Esophagus muscularis mucosa (tissue), 4 donors: Measurements from ENCODE around the gene HNF1A. TPM values are rescaled to one million over a fixed set of nuclear protein-coding genes. Genes with fewer than 3 reads are reported as not detected.

Experiments used
- DNase-seq: peaks from one replicate; pipeline ENCODE4 v3.0.0-alpha.2; 2017; ENCODE audit errors: extremely low spot score
- H3K27ac ChIP-seq, 4 donors: fragments of 200-600 bp; sonication (generic); replicated peaks in 1 of 4; 1 replicate in 3 of 4; 2 replicates in 1 of 4; pipeline ENCODE4 v1.5.1; 2016 to 2019; ENCODE audit warnings: mild to moderate bottlenecking in 1 of 4
- H3K27me3 ChIP-seq, 4 donors: fragments of 200-600 bp; sonication (generic); one replicate each; pipeline versions ENCODE4 v1.5.1 to v1.6.0; 2016 to 2019
- H3K36me3 ChIP-seq, 4 donors: fragments of 200-600 bp; sonication (generic); one replicate each; pipeline ENCODE4 v1.5.1; 2016 to 2019
- H3K4me1 ChIP-seq, 4 donors: fragments of 200-600 bp; sonication (generic); one replicate each; pipeline ENCODE4 v1.5.1; 2016 to 2019
- H3K4me3 ChIP-seq, 4 donors: fragments of 200-600 bp; sonication (generic); 1 replicate in 2 of 4; 2 replicates in 2 of 4; pipeline ENCODE4 v1.5.1; 2016 to 2019; ENCODE audit warnings: mild to moderate bottlenecking in 4 of 4, moderate library complexity in 1 of 4
- H3K9me3 ChIP-seq, 4 donors: fragments of 200-600 bp; sonication (generic); 1 replicate in 3 of 4; 2 replicates in 1 of 4; pipeline ENCODE4 v1.5.1; 2016 to 2019
- EP300 ChIP-seq: sonication (generic); formaldehyde crosslinking; IDR thresholded peaks from one replicate; pipeline ENCODE4 v1.6.1; 2017; ENCODE audit warnings: antibody characterized with exemption
- POLR2A ChIP-seq: fragments of 450-650 bp; IDR thresholded peaks from one replicate; pipeline ENCODE4 v1.6.1; 2017; ENCODE audit warnings: antibody characterized with exemption, moderate library complexity, mild to moderate bottlenecking, low read depth
- POLR2AphosphoS5 ChIP-seq, 2 donors: sonication (generic); formaldehyde crosslinking; IDR thresholded peaks; one replicate each; pipeline ENCODE4 v1.6.1; 2017; ENCODE audit warnings: antibody characterized with exemption in 2 of 2
- WGBS: methylation state at CpG from one replicate; pipeline ENCODE4 v1.1.5; 2018; 5-methylcytosine and 5-hydroxymethylcytosine counted together
- intact Hi-C: fragments of 100-400 bp; cut with DNase I; formaldehyde crosslinking; loops from one replicate; pipeline ENCODE4 v1.15.1; 2023
- total RNA-seq, 4 donors: library from RNA; depleted of rRNA; stranded (reverse); fragments of >200 nt; gene quantifications; one replicate each; pipeline versions ENCODE4 v1.1.0 to v1.2.1, GENCODE V29; 2016
- TF ChIP-seq, protein P1 (sequence below), 3 experiments: fragments of 200-600 bp in 2 of 3; fragments of 450-650 bp in 1 of 3; sonication (generic) in 2 of 3; IDR thresholded peaks; one replicate each; pipeline ENCODE4 v1.5.1; 2017 to 2019; ENCODE audit warnings: antibody characterized with exemption in 3 of 3, mild to moderate bottlenecking in 2 of 3, moderate library complexity in 1 of 3

Gene HNF1A
- total RNA-seq, 4 donors from 2014 or later, result not detected

DNA sequence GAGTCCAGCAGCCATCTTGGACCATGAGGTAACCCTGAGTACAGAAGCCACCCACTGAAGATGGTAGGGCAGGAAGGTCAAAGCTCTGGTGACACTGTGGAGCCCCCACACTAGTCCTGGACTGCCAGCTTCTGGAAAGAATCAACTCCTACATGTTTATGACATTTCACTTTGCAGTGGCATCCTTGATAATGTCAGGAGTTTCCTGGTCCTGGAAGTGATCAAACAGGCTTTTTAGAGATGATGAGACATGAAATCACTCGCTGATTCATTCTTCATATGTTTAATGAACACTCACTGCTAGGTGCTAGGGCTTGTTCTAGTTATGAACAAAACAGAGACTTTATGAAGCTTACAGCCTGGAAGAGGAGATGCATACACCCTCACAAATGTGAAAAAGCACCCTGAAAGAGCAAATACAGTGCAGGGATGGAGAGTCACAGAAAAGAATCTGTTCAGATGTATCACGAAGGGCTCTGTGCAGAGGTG, 15.8 kb upstream of the HNF1A start:
- WGBS, result 80% methylated on average over 2 of the region's 2 CpGs

DNA sequence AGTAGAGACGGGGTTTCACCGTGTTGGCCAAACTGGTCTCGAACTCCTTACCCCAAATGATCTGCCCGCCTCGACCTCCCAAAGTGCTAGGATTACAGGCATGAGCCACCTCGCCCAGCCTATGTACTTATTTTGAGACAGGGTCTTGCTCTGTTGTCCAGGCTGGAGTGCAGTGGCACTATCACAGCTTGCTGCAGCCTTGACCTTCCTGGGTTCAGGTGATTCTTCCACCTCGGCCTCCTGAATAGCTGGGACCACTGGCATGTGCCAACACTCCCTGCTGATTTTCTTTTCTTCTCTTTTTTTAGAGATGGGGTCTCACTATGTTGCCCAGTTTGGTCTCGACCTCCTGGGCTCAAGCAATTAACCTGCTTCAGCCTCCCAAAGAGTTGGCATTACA, 14.0 kb upstream of the HNF1A start:
- no peaks in the 10 kb centered on the region for H3K4me1 ChIP-seq
- no peaks in the 10 kb centered on the region for H3K36me3 ChIP-seq
- H3K27me3 ChIP-seq, result peaks cover 0 to 3% (median 0%) of the 10 kb centered on the region in 4 donors
- no peak overlapping the region for H3K27ac ChIP-seq
- intact Hi-C loops, result no loop called here
- H3K4me3 ChIP-seq, result no peak overlapping the region
- no peak for DNase-seq
- H3K9me3 ChIP-seq, result no peaks in the 10 kb centered on the region
- TF ChIP-seq POLR2A (no peak), POLR2AphosphoS5 (IDR thresholded peaks at IDR 0.05) (no peak), EP300 (no peak)
- TF ChIP-seq, protein P1, sequence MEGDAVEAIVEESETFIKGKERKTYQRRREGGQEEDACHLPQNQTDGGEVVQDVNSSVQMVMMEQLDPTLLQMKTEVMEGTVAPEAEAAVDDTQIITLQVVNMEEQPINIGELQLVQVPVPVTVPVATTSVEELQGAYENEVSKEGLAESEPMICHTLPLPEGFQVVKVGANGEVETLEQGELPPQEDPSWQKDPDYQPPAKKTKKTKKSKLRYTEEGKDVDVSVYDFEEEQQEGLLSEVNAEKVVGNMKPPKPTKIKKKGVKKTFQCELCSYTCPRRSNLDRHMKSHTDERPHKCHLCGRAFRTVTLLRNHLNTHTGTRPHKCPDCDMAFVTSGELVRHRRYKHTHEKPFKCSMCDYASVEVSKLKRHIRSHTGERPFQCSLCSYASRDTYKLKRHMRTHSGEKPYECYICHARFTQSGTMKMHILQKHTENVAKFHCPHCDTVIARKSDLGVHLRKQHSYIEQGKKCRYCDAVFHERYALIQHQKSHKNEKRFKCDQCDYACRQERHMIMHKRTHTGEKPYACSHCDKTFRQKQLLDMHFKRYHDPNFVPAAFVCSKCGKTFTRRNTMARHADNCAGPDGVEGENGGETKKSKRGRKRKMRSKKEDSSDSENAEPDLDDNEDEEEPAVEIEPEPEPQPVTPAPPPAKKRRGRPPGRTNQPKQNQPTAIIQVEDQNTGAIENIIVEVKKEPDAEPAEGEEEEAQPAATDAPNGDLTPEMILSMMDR (IDR thresholded peaks at IDR 0.05), result no peak
- 89% methylated on average over 8 of the region's 8 CpGs for WGBS

More for the DNA sequence above, 15.8 kb upstream of the HNF1A start:
- TF ChIP-seq, protein P1 (IDR thresholded peaks at IDR 0.05), result no peak
- TF ChIP-seq POLR2A (no peak), POLR2AphosphoS5 (IDR thresholded peaks at IDR 0.05) (no peak), EP300 (no peak)
- Histone ChIP-seq H3K27ac (no peak overlapping the region), H3K4me1 (no peaks in the 10 kb centered on the region), H3K4me3 (no peak overlapping the region), H3K36me3 (no peaks in the 10 kb centered on the region), H3K27me3 (peaks cover 0 to 3% (median 0%) of the 10 kb centered on the region in 4 donors), H3K9me3 (no peaks in the 10 kb centered on the region)
- no peak for DNase-seq
- intact Hi-C loops, result no loop called here

DNA sequence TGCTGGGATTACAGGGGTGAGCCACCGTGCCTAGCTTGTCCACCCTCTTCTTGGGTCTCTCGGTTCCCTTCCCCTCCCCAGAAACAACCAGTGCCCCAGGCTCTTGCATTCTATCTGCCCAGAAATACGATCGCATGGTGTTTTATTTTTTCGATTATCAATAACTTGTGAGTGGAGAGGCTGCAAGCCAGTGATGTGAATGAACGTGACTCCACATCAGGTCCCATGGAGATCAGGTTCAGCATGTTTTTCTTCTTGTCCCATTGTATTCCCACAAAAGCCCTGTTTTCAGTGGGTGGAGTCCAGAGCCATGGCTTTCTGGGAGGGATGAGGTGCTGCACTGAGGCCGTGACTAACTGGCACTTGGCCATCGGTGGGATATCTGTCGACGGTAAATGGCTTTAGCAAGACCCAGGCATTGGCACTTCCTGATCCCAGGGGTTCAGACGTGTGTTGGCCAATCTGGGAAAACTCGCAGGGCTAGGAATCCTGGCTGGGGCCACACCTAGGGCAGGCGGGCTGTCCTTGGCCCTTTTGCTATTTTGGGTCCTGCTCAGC, 12.7 kb upstream of the HNF1A start:
- TF ChIP-seq POLR2A, result no peak
- no peak for TF ChIP-seq POLR2AphosphoS5 (IDR thresholded peaks at IDR 0.05)
- TF ChIP-seq EP300, result no peak
- TF ChIP-seq, protein P1 (IDR thresholded peaks at IDR 0.05), result no peak
- Histone ChIP-seq H3K9me3 (no peaks in the 10 kb centered on the region), H3K4me1 (no peaks in the 10 kb centered on the region), H3K27me3 (no peaks in the 10 kb centered on the region), H3K36me3 (no peaks in the 10 kb centered on the region), H3K27ac (no peak overlapping the region), H3K4me3 (no peak overlapping the region)
- WGBS, result 68% methylated on average over 13 of the region's 13 CpGs
- no peak for DNase-seq
- intact Hi-C loops, result no loop called here

DNA sequence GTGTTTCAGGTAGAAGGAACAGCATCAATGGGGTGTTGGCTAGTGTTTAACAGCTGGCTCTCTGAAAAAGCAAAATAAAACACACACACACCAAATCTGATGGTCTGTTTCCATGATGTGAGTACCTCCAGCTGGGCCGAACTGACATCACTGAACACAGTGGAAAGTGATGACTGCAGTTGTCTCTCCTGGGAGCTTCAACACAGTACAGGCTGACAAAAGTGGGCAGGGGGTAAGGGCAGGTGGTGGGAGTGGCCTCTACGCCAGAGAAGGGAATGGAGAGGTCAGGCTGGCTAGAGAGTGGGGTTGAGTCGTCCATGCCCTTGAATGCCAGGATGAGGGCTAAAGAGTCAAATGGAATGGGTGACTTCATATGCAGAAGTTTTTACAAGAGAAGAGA, 8.0 kb upstream of the HNF1A start:
- 70% methylated on average over 3 of the region's 3 CpGs for WGBS
- intact Hi-C loops, result loop anchor here (2.0 to 5.0 kb wide), 2 partner anchors 323 to 386 kb away; no protein-coding TSS in a partner anchor
- Histone ChIP-seq H3K4me3 (no peak overlapping the region), H3K9me3 (no peaks in the 10 kb centered on the region), H3K27ac (no peak overlapping the region), H3K36me3 (no peaks in the 10 kb centered on the region), H3K4me1 (no peaks in the 10 kb centered on the region), H3K27me3 (no peaks in the 10 kb centered on the region)
- DNase-seq, result no peak
- TF ChIP-seq, protein P1 (IDR thresholded peaks at IDR 0.05), result no peak
- TF ChIP-seq POLR2A (no peak), EP300 (no peak), POLR2AphosphoS5 (IDR thresholded peaks at IDR 0.05) (no peak)
